ENCODE measurements around the gene HEXIM2.

The HEXIM2 gene

DNA sequence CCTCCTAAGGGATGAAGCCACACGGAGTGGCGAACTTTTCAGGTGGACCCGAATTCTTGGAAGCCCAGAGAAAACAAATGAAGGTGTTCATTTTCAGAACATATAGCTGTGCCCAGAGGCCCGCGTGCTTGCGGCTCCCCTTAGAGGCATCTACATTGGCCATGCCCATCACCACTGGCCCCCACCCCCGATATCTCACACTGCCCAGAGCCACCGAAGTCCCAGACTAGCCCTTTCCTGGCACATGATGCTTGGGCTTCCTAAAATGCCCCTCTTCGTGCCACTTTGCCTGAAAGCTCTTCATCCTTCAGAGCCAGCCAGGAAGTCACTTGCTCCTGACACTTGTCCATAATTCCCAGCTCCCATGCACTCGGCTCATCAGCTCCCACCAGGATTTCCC, 15.5 kb upstream of the HEXIM2 start:
- DNase-seq = no peak

DNA sequence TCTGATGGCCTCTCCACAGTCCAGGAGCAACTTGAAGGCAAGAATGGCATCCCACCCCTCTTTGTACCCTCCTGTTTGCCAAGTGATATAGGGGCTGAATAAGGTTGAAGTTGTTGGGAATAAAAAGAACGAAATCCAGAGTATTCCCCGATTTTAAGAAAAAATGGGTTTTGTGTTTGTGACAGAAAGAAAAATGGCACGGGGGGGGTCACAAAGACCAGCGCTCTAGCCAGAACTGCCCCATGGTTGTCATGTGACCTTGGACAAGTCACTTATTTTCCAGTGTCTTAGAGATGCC, 15.1 kb upstream of the HEXIM2 start:
- DNase-seq = no peak

DNA sequence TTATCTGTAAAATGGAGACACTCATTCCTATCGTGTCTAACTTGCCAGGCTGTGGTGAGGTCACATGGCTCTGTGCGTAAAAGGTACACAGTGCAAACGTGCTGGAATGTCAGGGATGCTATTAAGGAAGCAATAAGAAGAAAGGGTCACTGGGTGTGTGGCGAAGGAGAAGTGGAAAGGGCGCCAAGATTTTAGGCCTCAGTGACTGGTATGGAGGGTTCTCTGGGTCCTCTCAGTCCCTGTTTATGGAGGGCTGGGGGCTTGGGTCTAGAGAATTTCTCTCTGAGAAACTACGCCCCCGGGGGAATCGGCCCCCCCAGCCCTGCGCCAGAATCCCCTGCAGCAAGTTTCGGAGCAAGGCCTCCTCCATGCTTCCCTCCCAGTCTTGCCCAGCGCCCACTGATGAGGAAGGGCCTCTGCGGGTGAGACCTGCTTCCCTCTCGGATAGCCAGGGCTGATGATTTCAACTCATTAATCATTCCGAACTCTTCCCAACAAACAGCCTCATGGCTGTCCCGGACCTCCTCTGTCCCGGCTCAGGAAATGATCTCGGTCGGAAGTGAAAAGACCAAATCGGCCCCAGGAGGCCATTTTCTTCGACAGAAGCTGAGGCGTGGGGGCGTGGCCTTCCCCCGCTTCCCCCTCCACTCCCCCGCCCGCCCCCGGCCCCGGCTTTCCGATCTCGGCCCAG, 14.6 kb upstream of the HEXIM2 start:
- peak; percentile 56 for DNase-seq

DNA sequence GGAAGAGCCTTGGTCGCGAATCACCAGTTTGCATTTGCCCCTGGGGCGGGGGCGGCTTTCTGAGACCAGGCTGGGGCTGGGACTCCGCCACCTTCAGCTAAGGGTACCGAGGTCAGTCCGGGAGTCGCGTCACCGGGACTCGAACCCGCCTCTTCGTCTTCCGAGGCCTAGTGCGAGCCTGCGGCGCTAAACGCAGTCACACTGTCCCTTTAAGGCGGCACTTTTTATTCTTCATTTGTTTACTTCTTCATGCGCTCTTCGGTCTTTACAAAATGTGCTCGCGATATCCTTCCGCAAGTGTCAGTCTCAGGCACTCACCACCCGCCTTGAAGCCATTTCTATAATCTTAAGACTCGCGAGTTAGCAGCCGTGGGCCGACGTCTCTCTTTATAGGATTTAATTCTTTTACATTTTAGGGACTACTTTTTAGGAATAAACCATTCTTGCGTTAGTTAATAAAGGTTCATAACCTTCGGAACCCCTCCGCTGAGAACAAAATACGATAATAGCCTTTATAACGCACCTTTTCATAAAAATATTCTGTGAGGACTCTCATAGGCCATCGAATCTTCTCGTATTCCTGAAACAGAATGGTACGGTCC, 14.0 kb upstream of the HEXIM2 start:
- peak; percentile 86 for DNase-seq

GRCh38 chr17:45148183-45149036, 13.3 kb upstream of the HEXIM2 start, which contains the start of gene HEXIM1:
HEXIM1 (plus strand) TSS chr17:45148475; CDS start chr17:45149191, 716 bp downstream.
- peak; percentile 99 for DNase-seq

DNA sequence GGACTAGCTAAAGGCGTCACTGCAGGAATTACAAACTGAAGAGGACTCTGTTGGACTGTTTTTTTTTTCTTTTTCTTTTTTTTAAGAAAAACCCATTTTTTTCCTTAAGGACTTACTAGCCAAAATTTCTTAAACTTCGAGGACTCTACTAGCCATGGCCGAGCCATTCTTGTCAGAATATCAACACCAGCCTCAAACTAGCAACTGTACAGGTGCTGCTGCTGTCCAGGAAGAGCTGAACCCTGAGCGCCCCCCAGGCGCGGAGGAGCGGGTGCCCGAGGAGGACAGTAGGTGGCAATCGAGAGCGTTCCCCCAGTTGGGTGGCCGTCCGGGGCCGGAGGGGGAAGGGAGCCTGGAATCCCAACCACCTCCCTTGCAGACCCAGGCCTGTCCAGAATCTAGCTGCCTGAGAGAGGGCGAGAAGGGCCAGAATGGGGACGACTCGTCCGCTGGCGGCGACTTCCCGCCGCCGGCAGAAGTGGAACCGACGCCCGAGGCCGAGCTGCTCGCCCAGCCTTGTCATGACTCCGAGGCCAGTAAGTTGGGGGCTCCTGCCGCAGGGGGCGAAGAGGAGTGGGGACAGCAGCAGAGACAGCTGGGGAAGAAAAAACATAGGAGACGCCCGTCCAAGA, 12.5 kb upstream of the HEXIM2 start:
- peak; percentile 74 for DNase-seq

GRCh38 chr17:45149669-45150664, 11.7 kb upstream of the HEXIM2 start:
- peak; percentile 39 for DNase-seq

DNA sequence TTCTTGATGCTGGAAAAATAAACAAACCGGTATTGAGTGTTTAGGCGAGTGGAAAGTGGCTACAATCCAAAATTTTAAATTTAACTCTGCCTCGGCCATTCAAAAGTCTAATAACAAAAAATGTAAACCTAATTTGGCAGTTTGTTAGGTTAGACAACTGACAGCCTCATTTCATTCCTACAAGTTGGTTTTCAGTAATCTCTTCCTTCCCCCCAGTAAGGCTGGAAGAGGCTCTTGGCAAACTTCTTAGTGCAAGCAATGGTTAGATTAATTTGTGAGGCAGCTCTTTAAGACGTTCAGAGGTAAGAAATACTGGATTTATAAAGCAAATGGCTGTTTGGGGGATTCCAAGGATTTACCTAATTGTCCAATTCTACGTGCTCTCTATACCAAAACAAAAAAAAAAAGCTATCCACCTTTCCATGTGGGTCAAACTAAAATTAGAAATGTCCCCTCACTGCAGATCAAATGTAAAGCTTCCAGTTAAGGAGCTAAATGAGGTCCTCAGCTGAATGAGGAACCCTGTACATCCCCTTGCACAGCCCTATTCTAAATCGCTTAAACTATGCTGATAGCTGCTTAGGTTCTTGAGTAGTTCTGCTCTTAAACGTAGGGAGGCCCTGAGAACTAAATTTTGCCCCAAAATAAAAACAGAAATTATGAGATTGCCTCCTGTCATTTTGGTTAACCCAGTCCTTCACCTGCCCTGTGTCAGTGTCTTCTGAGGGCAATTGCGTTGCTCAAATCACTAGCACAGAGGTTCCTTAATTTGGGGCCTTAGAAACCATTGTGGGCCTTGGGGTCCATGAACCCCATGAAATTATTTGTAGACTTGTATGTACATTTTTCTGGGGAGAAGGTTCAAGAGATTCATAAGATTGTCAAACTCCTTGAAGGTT, 10.5 kb upstream of the HEXIM2 start:
- DNase-seq = no peak

DNA sequence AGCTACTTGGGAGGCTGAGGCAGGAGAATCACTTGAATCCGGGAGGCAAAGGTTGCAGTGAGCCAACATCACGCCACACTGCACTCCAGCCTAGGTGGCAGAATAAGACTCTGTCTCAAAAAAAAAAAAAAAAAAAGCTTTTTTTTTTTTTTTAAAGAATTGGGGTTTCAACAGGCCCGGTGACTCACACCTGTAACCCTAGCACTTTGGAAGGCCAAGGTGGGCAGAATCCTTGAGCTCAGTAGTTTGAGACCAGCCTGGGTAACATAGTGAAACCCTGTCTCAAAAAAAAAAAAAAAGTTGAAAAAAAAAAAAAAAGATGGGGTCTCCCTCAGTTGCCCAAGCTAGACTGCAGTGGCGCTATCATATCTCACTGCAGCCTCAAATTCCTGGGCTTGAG, 6.6 kb upstream of the HEXIM2 start:
- DNase-seq = no peak

DNA sequence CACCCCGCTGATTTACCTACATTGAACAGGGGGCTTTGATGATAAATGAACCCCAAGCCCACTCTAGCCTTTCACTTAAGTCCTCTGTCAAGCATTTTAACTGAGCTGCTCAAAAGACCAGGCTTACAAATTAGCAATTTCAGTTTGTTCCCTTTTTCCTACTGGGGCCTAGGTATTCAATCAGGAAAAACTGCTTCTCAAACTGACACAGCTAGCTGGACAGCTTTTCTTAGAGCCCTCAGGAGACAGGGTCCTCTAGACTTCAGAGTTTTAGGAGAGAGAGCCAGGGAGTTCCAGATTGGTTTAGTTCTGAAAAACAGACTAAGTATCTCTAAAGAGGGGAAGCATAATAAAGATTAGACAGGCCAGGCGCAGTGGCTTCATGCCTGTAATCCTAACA, 6.2 kb upstream of the HEXIM2 start:
- no peak for DNase-seq

DNA sequence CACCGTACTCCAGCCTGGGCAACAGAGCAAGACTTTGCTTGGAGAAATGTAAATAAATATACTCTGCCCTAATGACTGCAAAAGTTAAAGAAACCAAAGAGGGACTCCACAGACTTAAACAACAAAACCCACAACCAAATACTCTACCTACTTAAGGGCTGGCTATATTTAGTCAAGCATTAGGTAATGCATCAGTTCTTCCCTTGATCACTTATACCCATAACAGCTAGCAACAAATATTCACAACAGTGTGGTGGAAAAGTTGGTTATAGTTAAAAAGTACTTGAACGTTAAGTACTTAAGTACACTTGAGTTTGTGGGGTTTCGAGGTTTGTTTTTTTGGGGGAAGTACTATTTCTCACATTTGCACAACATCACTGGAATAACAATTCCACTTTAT, 5.4 kb upstream of the HEXIM2 start:
- no peak for DNase-seq

- peak; percentile 62 for DNase-seq
Measured at GRCh38 chr17:45160447-45161287, 1.0 kb upstream of the HEXIM2 start.

DNA sequence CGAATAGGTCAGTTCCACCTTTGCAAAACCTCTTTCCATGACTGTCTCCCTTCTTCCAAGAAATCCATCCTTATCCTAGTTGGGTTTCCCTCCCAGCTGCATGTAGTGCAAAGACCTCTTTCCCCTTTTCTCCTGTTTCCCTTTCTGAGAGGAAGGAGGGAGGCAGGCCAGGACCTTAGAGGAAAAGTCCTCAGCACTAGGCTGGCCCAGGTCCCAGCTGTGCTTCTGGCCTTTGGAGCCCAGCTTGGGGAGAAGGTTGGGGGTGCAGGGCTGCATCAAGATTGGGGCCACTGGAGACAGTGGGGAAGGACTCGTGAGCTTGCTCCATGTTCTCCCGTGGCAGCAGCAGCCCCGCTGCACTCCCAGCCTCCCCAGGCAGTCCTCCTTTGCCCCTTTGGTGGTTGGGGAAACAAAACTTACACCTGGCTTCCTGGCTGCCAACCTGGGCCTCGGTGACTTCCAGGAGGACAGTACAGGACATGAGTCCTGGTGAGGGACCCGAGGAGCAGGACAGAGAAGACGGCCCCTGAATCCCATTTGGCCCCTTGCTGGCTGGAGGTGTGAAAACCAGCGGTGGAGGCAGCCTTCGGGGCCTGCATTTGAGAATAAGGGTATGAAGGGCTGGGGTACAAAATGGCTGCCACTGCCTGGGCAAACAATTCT, 481 bp downstream of the HEXIM2 start:
- no peak for DNase-seq

GRCh38 chr17:45164734-45165269, 3.1 kb downstream of the HEXIM2 start:
- DNase-seq = no peak

DNA sequence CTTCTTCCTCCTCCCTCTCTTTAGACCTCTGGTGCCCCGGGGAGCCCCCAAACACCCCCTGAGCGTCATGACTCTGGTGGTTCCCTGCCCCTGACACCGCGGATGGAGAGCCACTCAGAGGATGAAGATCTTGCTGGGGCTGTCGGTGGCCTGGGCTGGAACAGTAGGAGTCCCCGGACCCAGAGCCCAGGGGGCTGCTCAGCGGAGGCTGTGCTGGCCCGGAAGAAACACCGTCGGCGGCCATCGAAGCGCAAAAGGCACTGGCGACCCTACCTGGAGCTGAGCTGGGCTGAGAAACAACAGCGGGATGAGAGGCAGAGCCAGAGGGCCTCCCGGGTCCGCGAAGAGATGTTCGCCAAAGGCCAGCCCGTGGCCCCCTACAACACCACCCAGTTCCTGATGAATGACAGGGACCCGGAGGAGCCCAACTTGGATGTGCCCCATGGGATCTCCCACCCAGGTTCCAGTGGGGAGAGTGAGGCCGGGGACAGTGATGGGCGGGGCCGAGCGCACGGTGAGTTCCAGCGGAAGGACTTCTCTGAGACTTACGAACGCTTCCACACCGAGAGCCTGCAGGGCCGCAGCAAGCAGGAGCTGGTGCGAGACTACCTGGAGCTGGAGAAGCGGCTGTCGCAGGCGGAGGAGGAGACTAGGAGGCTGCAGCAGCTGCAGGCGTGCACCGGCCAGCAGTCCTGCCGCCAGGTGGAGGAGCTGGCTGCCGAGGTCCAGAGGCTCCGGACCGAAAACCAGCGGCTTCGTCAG, 7.5 kb downstream of the HEXIM2 start:
- DNase-seq = no peak

- DNase-seq = no peak
Measured at GRCh38 chr17:45170280-45170930, 8.7 kb downstream of the HEXIM2 start.

- DNase-seq = peak; percentile 89
Measured at GRCh38 chr17:45170931-45171337, 9.3 kb downstream of the HEXIM2 start.

Measured in NCI-H226 (cell line).